Activated naive CD8-positive, alpha-beta T cell treated with anti-CD3 and anti-CD28 coated beads for 36 hours (primary cell): ENCODE results near the gene SEMA4G. TPM values are rescaled to one million over a fixed set of nuclear protein-coding genes. Genes with fewer than 3 reads are reported as not detected.

Experiments used
- DNase-seq: peaks from one replicate; pipeline ENCODE4 v3.0.0; 2021
- H3K27ac Mint-ChIP-seq: one replicate; pipeline ENCODE4 v1.8.0; 2022; ENCODE audit warnings: mild to moderate bottlenecking, moderate library complexity, mixed read lengths
- H3K27me3 Mint-ChIP-seq: one replicate; pipeline ENCODE4 v1.8.0; 2022; ENCODE audit warnings: mild to moderate bottlenecking, mixed read lengths
- H3K36me3 Mint-ChIP-seq: one replicate; pipeline ENCODE4 v1.8.0; 2021; ENCODE audit warnings: mild to moderate bottlenecking, mixed read lengths
- H3K4me1 Mint-ChIP-seq: one replicate; pipeline ENCODE4 v1.8.0; 2021; ENCODE audit warnings: mixed read lengths
- H3K4me3 Mint-ChIP-seq: one replicate; pipeline ENCODE4 v1.8.0; 2022; ENCODE audit warnings: mild to moderate bottlenecking, moderate library complexity, mixed read lengths
- H3K9me3 Mint-ChIP-seq: one replicate; pipeline ENCODE4 v1.8.0; 2022; ENCODE audit warnings: mixed read lengths
- total RNA-seq, 2 experiments: library from RNA; stranded (reverse); gene quantifications; one replicate each; pipeline ENCODE4 v1.2.3, GENCODE V29; 2021

SEMA4G gene
- total RNA-seq, 2 experiments from 2014 or later: 0.89 to 1.0 TPM

- Mint-ChIP-seq H3K4me3 (no peak overlapping the region), H3K9me3 (no peaks in the 10 kb centered on the region), H3K4me1 (peaks cover 26% of the 10 kb centered on the region), H3K27me3 (peaks cover 69% of the 10 kb centered on the region), H3K36me3 (no peaks in the 10 kb centered on the region), H3K27ac (no peak overlapping the region)
- no peak for DNase-seq
These were observed 47.5 kb downstream of the SEMA4G start for GRCh38 chr10:101016814-101017213.

- peaks cover 21% of the 10 kb centered on the region for H3K4me1 Mint-ChIP-seq
- H3K9me3 Mint-ChIP-seq: no peaks in the 10 kb centered on the region
- H3K36me3 Mint-ChIP-seq: no peaks in the 10 kb centered on the region
- H3K27me3 Mint-ChIP-seq: peaks cover 72% of the 10 kb centered on the region
- H3K4me3 Mint-ChIP-seq: no peak overlapping the region
- no peak overlapping the region for H3K27ac Mint-ChIP-seq
- no peak for DNase-seq
These were observed 48.9 kb downstream of the SEMA4G start for GRCh38 chr10:101018118-101018599.

DNA sequence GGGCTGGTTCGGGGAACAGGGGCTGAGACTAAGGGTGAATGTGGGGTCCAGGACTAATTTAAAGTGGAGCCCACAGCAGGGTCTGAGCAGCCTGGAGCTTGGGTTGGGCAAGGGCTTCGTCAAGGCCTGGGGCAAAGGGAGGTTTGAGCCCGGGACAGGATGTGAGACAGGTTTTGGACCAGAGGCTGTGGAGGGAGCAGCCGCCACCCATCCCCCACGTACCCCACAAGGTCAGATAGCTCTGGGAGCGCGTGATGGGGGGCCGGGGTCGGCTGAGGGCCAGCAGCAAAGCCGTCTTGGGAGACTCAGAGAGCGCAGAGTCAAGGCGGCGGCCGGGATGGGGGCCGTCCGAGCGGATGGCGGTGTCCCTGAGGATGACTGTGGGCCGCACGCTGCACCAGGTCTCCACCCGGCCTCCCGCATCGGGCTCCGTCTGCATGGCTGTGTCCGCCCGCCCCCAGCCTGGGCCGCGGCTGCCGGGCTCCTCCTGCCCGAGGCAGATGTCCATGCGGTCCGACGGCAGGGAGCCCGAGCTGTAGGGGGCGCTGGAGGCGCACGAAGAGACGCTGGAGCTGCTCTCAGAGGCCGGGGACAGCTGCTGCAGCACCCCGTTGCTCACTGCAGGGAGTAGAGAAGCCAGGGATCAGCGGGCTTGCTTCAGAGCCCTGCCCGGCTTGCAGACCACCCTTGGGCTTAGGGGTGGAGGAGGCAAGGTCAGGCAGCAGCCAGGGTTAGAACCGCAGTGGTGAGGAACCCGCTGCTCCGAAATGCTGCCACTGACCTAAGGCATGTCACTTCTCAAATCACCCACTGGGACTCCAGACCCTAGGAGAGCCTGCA, 49.5 kb downstream of the SEMA4G start:
- peak; percentile 85 for DNase-seq
- Mint-ChIP-seq H3K36me3 (no peaks in the 10 kb centered on the region), H3K9me3 (no peaks in the 10 kb centered on the region), H3K4me1 (peaks cover 17% of the 10 kb centered on the region), H3K4me3 (no peak overlapping the region), H3K27ac (no peak overlapping the region), H3K27me3 (peaks cover 67% of the 10 kb centered on the region)

Other genes starting within 250 kb of the SEMA4G start
- gene PAX2, start 223.9 kb upstream of the SEMA4G start, total RNA-seq: not detected
- 10 to 100 TPM; 30.2 to 30.5 TPM for gene SLF2, start 56.5 kb upstream of the SEMA4G start, total RNA-seq
- gene MRPL43, start 18.0 kb downstream of the SEMA4G start, total RNA-seq: 10 to 100 TPM; 56.3 to 58.1 TPM
- 10 to 100 TPM; 40.6 to 41.9 TPM for gene TWNK, start 18.0 kb downstream of the SEMA4G start, total RNA-seq
- 10 to 100 TPM; 10.4 to 12.1 TPM for gene LZTS2, start 30.3 kb downstream of the SEMA4G start, total RNA-seq
- under 1 TPM; 0.14 to 0.66 TPM for gene PDZD7, start 61.6 kb downstream of the SEMA4G start, total RNA-seq
- 10 to 100 TPM; 12.6 to 13.9 TPM for gene SFXN3, start 61.7 kb downstream of the SEMA4G start, total RNA-seq
- under 1 TPM; 0.25 to 0.28 TPM for gene KAZALD1, start 92.5 kb downstream of the SEMA4G start, total RNA-seq
- not detected for gene TLX1, start 161.8 kb downstream of the SEMA4G start, total RNA-seq